ENCODE measurements around the gene CD86. TPM values are rescaled to one million over a fixed set of nuclear protein-coding genes. Genes with fewer than 3 reads are reported as not detected.
"Not testable (repeated sequence)": the region's sequence is repeated elsewhere in the genome, so short reads cannot be mapped to it uniquely, and the experiment has no call there.

CD86 gene
- total RNA-seq, 6 experiments from 2014 or later: 0.97 to 6.7 (median 3.4) TPM

DNA sequence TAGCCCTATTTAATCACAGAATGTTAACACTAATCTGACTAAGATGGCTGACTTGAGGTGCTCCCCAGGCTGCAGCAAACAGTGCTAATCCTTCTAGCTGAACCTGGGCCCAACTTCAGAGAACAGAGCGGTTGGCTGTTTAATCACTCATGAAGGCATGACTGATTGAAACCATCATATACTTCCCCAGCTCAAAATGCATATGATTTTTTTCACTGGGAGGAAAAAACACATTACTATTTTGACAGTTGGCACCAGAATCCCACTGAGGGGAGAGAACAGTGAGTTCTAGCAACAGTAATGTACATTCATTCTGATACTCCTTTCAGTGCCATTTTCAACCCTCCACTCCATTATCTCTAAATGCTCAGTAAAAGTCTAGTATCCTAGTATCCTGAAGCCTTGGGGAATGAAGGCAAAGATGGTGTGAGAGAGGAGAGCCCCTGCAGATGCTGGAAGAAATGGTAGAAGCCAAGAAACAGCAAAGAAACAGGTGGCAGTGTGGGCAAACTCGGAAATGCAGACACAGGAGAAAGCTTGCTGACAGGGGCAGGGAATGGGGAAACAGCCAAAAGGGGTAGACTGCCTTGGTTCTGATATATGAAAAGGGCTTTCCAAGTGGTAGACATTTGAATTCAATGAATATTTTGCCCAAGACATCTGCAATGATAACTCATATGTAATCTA is 93.9 kb downstream of the CD86 start:
- H3K27ac ChIP-seq: no peak overlapping the region
- DNase-seq (no peak), ATAC-seq (no peak)
- H3K4me1 ChIP-seq: no peaks in the 10 kb centered on the region
- no peaks in the 10 kb centered on the region for H3K36me3 ChIP-seq
- 64% methylated on average over 2 of the region's 2 CpGs for WGBS (ENCODE audit: insufficient coverage, low coverage, low lambda C conversion rate, missing lambda C conversion rate)
- intact Hi-C loops (cut with DNase I): no loop called here
- H3K27me3 ChIP-seq: no peaks in the 10 kb centered on the region
- no peaks in the 10 kb centered on the region for H3K9me3 ChIP-seq
- H3K4me3 ChIP-seq: no peak overlapping the region
- TF ChIP-seq CTCF (IDR thresholded peaks at IDR 0.05) (no peak), POLR2A (IDR thresholded peaks at IDR 0.05) (no peak)

- TF ChIP-seq CTCF (IDR thresholded peaks at IDR 0.05): no peak
- TF ChIP-seq POLR2A (IDR thresholded peaks at IDR 0.05): no peak
These were observed 96.3 kb downstream of the CD86 start for GRCh38 chr3:122151480-122151879.

DNA sequence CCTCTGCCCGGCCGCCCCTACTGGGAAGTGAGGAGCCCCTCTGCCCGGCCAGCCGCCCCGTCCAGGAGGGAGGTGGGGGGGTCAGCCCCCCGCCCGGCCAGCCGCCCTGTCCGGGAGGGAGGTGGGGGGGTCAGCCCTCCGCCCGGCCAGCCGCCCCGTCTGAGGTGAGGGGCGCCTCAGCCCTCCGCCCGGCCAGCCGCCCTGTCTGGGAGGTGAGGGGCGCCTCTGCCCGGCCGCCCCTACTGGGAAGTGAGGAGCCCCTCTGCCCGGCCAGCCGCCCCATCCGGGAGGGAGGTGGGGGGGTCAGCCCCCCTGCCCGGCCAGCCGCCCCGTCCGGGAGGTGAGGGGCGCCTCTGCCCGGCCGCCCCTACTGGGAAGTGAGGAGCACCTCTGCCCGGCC is 109.8 kb downstream of the CD86 start:
- H3K4me1 ChIP-seq; H3K9me3 ChIP-seq; H3K27ac ChIP-seq; H3K27me3 ChIP-seq; H3K4me3 ChIP-seq; DNase-seq; ATAC-seq; H3K36me3 ChIP-seq; intact Hi-C loops (cut with DNase I): not testable (repeated sequence)
- no CpG with 5 or more reads among the region's 31 CpGs for WGBS (ENCODE audit: insufficient coverage, low coverage, low lambda C conversion rate, missing lambda C conversion rate)

More at GRCh38 chr3:122151480-122151879, 96.3 kb downstream of the CD86 start:
- DNase-seq (no peak), ATAC-seq (no peak)
- Histone ChIP-seq H3K4me1 (no peaks in the 10 kb centered on the region), H3K9me3 (no peaks in the 10 kb centered on the region), H3K4me3 (no peak overlapping the region), H3K27me3 (no peaks in the 10 kb centered on the region), H3K27ac (no peak overlapping the region), H3K36me3 (no peaks in the 10 kb centered on the region)
- WGBS (ENCODE audit: insufficient coverage, low coverage, low lambda C conversion rate, missing lambda C conversion rate): 36% methylated on average over 2 of the region's 2 CpGs
- intact Hi-C loops (cut with DNase I): no loop called here

- Histone ChIP-seq H3K36me3 (no peaks in the 10 kb centered on the region), H3K27ac (no peak overlapping the region), H3K27me3 (no peaks in the 10 kb centered on the region), H3K9me3 (no peaks in the 10 kb centered on the region), H3K4me3 (no peak overlapping the region), H3K4me1 (no peaks in the 10 kb centered on the region)
- ATAC-seq (peak in 1 of 4 donors; percentile 29), DNase-seq (no peak)
- TF ChIP-seq POLR2A (IDR thresholded peaks at IDR 0.05) (no peak), CTCF (IDR thresholded peaks at IDR 0.05) (no peak)
- intact Hi-C loops (cut with DNase I): no loop called here
These were observed 112.5 kb downstream of the CD86 start for GRCh38 chr3:122167630-122168029.

- ATAC-seq (no peak), DNase-seq (no peak)
- no peaks in the 10 kb centered on the region for H3K36me3 ChIP-seq
- no peaks in the 10 kb centered on the region for H3K4me1 ChIP-seq
- no peaks in the 10 kb centered on the region for H3K9me3 ChIP-seq
- intact Hi-C loops (cut with DNase I): no loop called here
- no peaks in the 10 kb centered on the region for H3K27me3 ChIP-seq
- no peak overlapping the region for H3K27ac ChIP-seq
- H3K4me3 ChIP-seq: no peak overlapping the region
- TF ChIP-seq CTCF (IDR thresholded peaks at IDR 0.05): no peak
- no peak for TF ChIP-seq POLR2A (IDR thresholded peaks at IDR 0.05)
- 100% methylated on average over 2 of the region's 3 CpGs for WGBS (ENCODE audit: insufficient coverage, low coverage, low lambda C conversion rate, missing lambda C conversion rate)
These were observed 112.9 kb downstream of the CD86 start for GRCh38 chr3:122168044-122168443.

All from right lobe of liver (tissue), 6 donors.